GM21825 (cell line): ENCODE measurements around the gene HECTD4.
"Not testable (repeated sequence)": the region's sequence is repeated elsewhere in the genome, so short reads cannot be mapped to it uniquely, and the experiment has no call there.

Experiments
- ATAC-seq: cut with Tn5 transposase; IDR thresholded peaks from one replicate; pipeline ENCODE4 v1.9.1; 2021; ENCODE audit warnings: mild to moderate bottlenecking, moderate library complexity; ENCODE audit not compliant: unreplicated experiment

The HECTD4 gene

GRCh38 chr12:112406519-112407488 is 24.6 kb upstream of the HECTD4 start:
- no peak for ATAC-seq

GRCh38 chr12:112401903-112402498 is 19.8 kb upstream of the HECTD4 start:
- no peak for ATAC-seq

GRCh38 chr12:112401054-112401453 is 18.8 kb upstream of the HECTD4 start:
- ATAC-seq: no peak

GRCh38 chr12:112393328-112393727 is 11.1 kb upstream of the HECTD4 start:
- no peak for ATAC-seq

GRCh38 chr12:112389922-112390654 is 7.9 kb upstream of the HECTD4 start:
- ATAC-seq: not testable (repeated sequence)

- no peak for ATAC-seq
These were observed 7.0 kb upstream of the HECTD4 start for GRCh38 chr12:112389228-112389627.

- no peak for ATAC-seq
These were observed 4.5 kb upstream of the HECTD4 start for GRCh38 chr12:112386726-112387125.

GRCh38 chr12:112382866-112383265 is 635 bp upstream of the HECTD4 start:
- ATAC-seq: no peak

- peak; percentile 39 for ATAC-seq
These were observed 787 bp downstream of the HECTD4 start for GRCh38 chr12:112381406-112381882.

GRCh38 chr12:112380663-112381405 is 1.4 kb downstream of the HECTD4 start:
- ATAC-seq: no peak

GRCh38 chr12:112375105-112375504 is 7.1 kb downstream of the HECTD4 start:
- no peak for ATAC-seq

GRCh38 chr12:112374166-112374740 is 8.0 kb downstream of the HECTD4 start:
- ATAC-seq: no peak

GRCh38 chr12:112370868-112371510 is 11.2 kb downstream of the HECTD4 start:
- no peak for ATAC-seq

GRCh38 chr12:112370199-112370598 is 12.0 kb downstream of the HECTD4 start:
- no peak for ATAC-seq

- ATAC-seq: no peak
These were observed 13.4 kb downstream of the HECTD4 start for GRCh38 chr12:112368856-112369255.

- no peak for ATAC-seq
These were observed 14.3 kb downstream of the HECTD4 start for GRCh38 chr12:112367965-112368364.

GRCh38 chr12:112362310-112362709 is 19.9 kb downstream of the HECTD4 start:
- no peak for ATAC-seq

- no peak for ATAC-seq
These were observed 21.0 kb downstream of the HECTD4 start for GRCh38 chr12:112361271-112361670.

- ATAC-seq: no peak
These were observed 22.9 kb downstream of the HECTD4 start for GRCh38 chr12:112359290-112359689.

- ATAC-seq: no peak
These were observed 25.0 kb downstream of the HECTD4 start for GRCh38 chr12:112357214-112357613.
